B cell (primary cell): ENCODE results near the gene ZNF764. TPM values are rescaled to one million over a fixed set of nuclear protein-coding genes. Genes with fewer than 3 reads are reported as not detected.

Experiments used
- ATAC-seq: fragments of 200-7000 bp; cut with Tn5 transposase; one replicate; pipeline ENCODE4 v1.10.0; 2021; ENCODE audit warnings: low read depth, mild to moderate bottlenecking, moderate number of reproducible peaks, moderate library complexity
- CTCF ChIA-PET: fragments of 350-600 bp; sonication (Branson Sonifier 250); formaldehyde crosslinking; loops from one replicate; lab custom pipeline; 2021; ENCODE audit warnings: antibody characterized with exemption, inconsistent platforms; lab: Charles Lee
- POLR2A ChIA-PET: fragments of 350-600 bp; sonication (Branson Sonifier 250); formaldehyde crosslinking; loops from one replicate; lab custom pipeline; 2021; ENCODE audit warnings: antibody characterized with exemption; lab: Charles Lee
- DNase-seq: peaks from one replicate; pipeline ENCODE4 v3.0.0; 2013
- H2AFZ ChIP-seq: 2 replicates; pipeline ENCODE4 v1.6.1; 2012; ENCODE audit warnings: mild to moderate bottlenecking, low read depth, low read length; ENCODE audit not compliant: insufficient read depth, poor library complexity, severe bottlenecking
- H3K27ac ChIP-seq, 2 donors: 1 replicate in 1 of 2; 2 replicates in 1 of 2; pipeline ENCODE4 v1.5.1; 2012 to 2013; ENCODE audit warnings: low read length in 2 of 2, mild to moderate bottlenecking in 2 of 2, moderate library complexity in 1 of 2
- H3K27me3 ChIP-seq, 4 experiments: fragments of 200-600 bp in 1 of 4; sonication (generic) in 1 of 4; replicated peaks in 1 of 4; 1 replicate in 2 of 4; 2 replicates in 2 of 4; pipeline versions ENCODE4 v1.6.1 to v1.7.0; 2013 to 2016; ENCODE audit warnings: low read length in 3 of 4, mild to moderate bottlenecking in 2 of 4, mixed read lengths in 1 of 4, moderate library complexity in 1 of 4; ENCODE audit not compliant: insufficient read depth in 4 of 4, control insufficient read depth in 3 of 4; ENCODE audit errors: control extremely low read depth in 1 of 4
- H3K36me3 ChIP-seq, 2 experiments: replicated peaks in 1 of 2; 1 replicate in 1 of 2; 2 replicates in 1 of 2; pipeline versions ENCODE4 v1.6.1 to v1.7.1; 2013; ENCODE audit warnings: low read length in 1 of 2; ENCODE audit not compliant: insufficient read depth in 2 of 2, control insufficient read depth in 1 of 2; ENCODE audit errors: control extremely low read depth in 1 of 2, extremely low read depth in 1 of 2
- H3K4me1 ChIP-seq, 2 donors: fragments of 200-600 bp in 1 of 2; sonication (generic) in 1 of 2; 1 replicate in 1 of 2; 2 replicates in 1 of 2; pipeline versions ENCODE4 v1.5.1 to v1.6.1; 2013 to 2017; ENCODE audit warnings: low read length in 2 of 2; ENCODE audit not compliant: control insufficient read depth in 2 of 2, insufficient read depth in 2 of 2
- H3K4me2 ChIP-seq: replicated peaks from 2 replicates; pipeline ENCODE3; 2012; ENCODE audit warnings: mild to moderate bottlenecking, low read depth, low read length; ENCODE audit not compliant: poor library complexity, severe bottlenecking
- H3K4me3 ChIP-seq, 5 experiments: fragments of 200-600 bp in 1 of 5; sonication (generic) in 1 of 5; 1 replicate in 3 of 5; 2 replicates in 2 of 5; pipeline versions ENCODE4 v1.5.1 to v1.7.0; 2011 to 2016; ENCODE audit warnings: low read length in 4 of 5, mild to moderate bottlenecking in 4 of 5, low read depth in 2 of 5, control low read depth in 1 of 5, moderate library complexity in 1 of 5; ENCODE audit not compliant: insufficient read depth in 1 of 5; ENCODE audit errors: control extremely low read depth in 1 of 5, extremely low read depth in 1 of 5
- H3K79me2 ChIP-seq: fragments of 200-600 bp; sonication (generic); one replicate; pipeline ENCODE4 v1.6.0; 2016; ENCODE audit warnings: low read length; ENCODE audit not compliant: control insufficient read depth, insufficient read depth
- H3K9ac ChIP-seq: fragments of 200-600 bp; sonication (generic); 2 replicates; pipeline ENCODE4 v1.6.1; 2017; ENCODE audit warnings: mild to moderate bottlenecking, low read length, moderate library complexity
- H3K9me3 ChIP-seq, 3 donors: one replicate each; pipeline versions ENCODE4 v1.6.1 to v1.7.1; 2013; ENCODE audit warnings: low read length in 2 of 3; ENCODE audit not compliant: control insufficient read depth in 2 of 3, insufficient read depth in 1 of 3; ENCODE audit errors: control extremely low read depth in 1 of 3
- H4K20me1 ChIP-seq: 2 replicates; pipeline ENCODE4 v1.6.0; 2012; ENCODE audit warnings: mild to moderate bottlenecking, low read length; ENCODE audit not compliant: insufficient read depth, control insufficient read depth, poor library complexity, severe bottlenecking
- H3K27ac Mint-ChIP-seq: one replicate; pipeline ENCODE4 v1.8.0; 2021; ENCODE audit warnings: mixed read lengths
- H3K27me3 Mint-ChIP-seq: one replicate; pipeline ENCODE4 v1.8.0; 2021; ENCODE audit warnings: mixed read lengths
- H3K4me1 Mint-ChIP-seq: one replicate; pipeline ENCODE4 v1.8.0; 2021; ENCODE audit warnings: mixed read lengths
- H3K4me3 Mint-ChIP-seq: one replicate; pipeline ENCODE4 v1.8.0; 2021; ENCODE audit warnings: mixed read lengths
- H3K9me3 Mint-ChIP-seq: one replicate; pipeline ENCODE4 v1.8.0; 2022; ENCODE audit warnings: mixed read lengths; ENCODE audit not compliant: insufficient read depth
- CTCF ChIP-seq: fragments of 200-600 bp; IDR thresholded peaks from one replicate; pipeline ENCODE4 v1.8.0; 2022; ENCODE audit warnings: antibody characterized with exemption, mild to moderate bottlenecking
- EZH2 ChIP-seq: IDR thresholded peaks from 2 replicates; pipeline ENCODE4 v1.6.1; 2012; ENCODE audit warnings: borderline replicate concordance, low read depth, mild to moderate bottlenecking, moderate library complexity, low read length; ENCODE audit not compliant: insufficient read depth, poor library complexity, severe bottlenecking
- WGBS: methylation state at CpG from one replicate; pipeline ENCODE4 v1.1.5; 2013; ENCODE audit warnings: missing lambda C conversion rate; ENCODE audit not compliant: insufficient coverage; 5-methylcytosine and 5-hydroxymethylcytosine counted together
- intact Hi-C: fragments of 100-400 bp; cut with micrococcal nuclease; formaldehyde crosslinking; loops from one replicate; pipeline ENCODE4 v1.10.0; 2022
- polyA plus RNA-seq: library from polyadenylated mRNA; depleted of rRNA; stranded (reverse); fragments of >200 nt; gene quantifications from 2 replicates; pipeline ENCODE4 v1.2.3, GENCODE V29; 2012
- total RNA-seq, 2 donors: library from RNA; stranded (reverse); fragments of 120-200 nt in 1 of 2; gene quantifications; 1 replicate in 1 of 2; 2 replicates in 1 of 2; pipeline versions ENCODE4 v1.2.3 to v1.2.4, GENCODE V29; 2013 to 2022

Gene ZNF764
- total and polyA plus RNA-seq, 2 donors (not counting 1 experiment from before 2014, with no cell fraction given), result 12.6 to 20.9 TPM

GRCh38 chr16:30565984-30566383 is 7.8 kb upstream of the ZNF764 start:
- Mint-ChIP-seq H3K4me3 (no peak overlapping the region), H3K27ac (no peak overlapping the region), H3K27me3 (no peaks in the 10 kb centered on the region), H3K9me3 (no peaks in the 10 kb centered on the region), H3K4me1 (peaks cover 31% of the 10 kb centered on the region)
- ATAC-seq (no peak), DNase-seq (no peak)
- ChIA-PET CTCF (interaction anchor here (0.6 to 1.9 kb wide), 2 partner anchors 115 to 136 kb away, joined by 3 to 5 read pairs; partner anchors contain the start of gene DCTPP1), POLR2A (interaction anchor here (0.7 to 1.8 kb wide), 3 partner anchors 20 to 495 kb away, joined by 4 to 5 read pairs (median 4); partner anchors contain the start of genes ZNF747 and ZNF785)
- Histone ChIP-seq H3K27me3 (no peaks in the 10 kb centered on the region), H3K4me1 (peaks cover 27 to 45% of the 10 kb centered on the region in 2 donors), H3K9ac (no peak overlapping the region), H3K36me3 (no peaks in the 10 kb centered on the region), H3K4me2 (no peak overlapping the region), H3K27ac (no peak overlapping the region), H2AFZ (no peak overlapping the region), H3K9me3 (no peaks in the 10 kb centered on the region), H3K4me3 (no peak overlapping the region), H4K20me1 (no peaks in the 10 kb centered on the region), H3K79me2 (peaks cover 3% of the 10 kb centered on the region)
- TF ChIP-seq EZH2, result no peak
- no peak for TF ChIP-seq CTCF
- intact Hi-C loops, result no loop called here
- 90% methylated on average over 7 of the region's 8 CpGs for WGBS

GRCh38 chr16:30565526-30565925 is 7.4 kb upstream of the ZNF764 start:
- POLR2A ChIA-PET, result interaction anchor here (0.6 to 1.8 kb wide), 4 partner anchors 20 to 495 kb away, joined by 4 to 12 read pairs (median 4); partner anchors contain the start of genes ZNF747 and ZNF785
- H3K4me3 Mint-ChIP-seq, result no peak overlapping the region
- Histone ChIP-seq H3K36me3 (no peaks in the 10 kb centered on the region), H3K9me3 (no peaks in the 10 kb centered on the region), H3K27me3 (no peaks in the 10 kb centered on the region), H3K4me1 (peaks cover 25 to 42% of the 10 kb centered on the region in 2 donors), H3K4me2 (no peak overlapping the region), H3K27ac (no peak overlapping the region), H3K9ac (no peak overlapping the region), H2AFZ (no peak overlapping the region), H3K79me2 (no peaks in the 10 kb centered on the region), H3K4me3 (no peak overlapping the region), H4K20me1 (no peaks in the 10 kb centered on the region)
- no peak for TF ChIP-seq CTCF
- TF ChIP-seq EZH2, result no peak
- DNase-seq (no peak), ATAC-seq (no peak)
- 71% methylated on average over 5 of the region's 7 CpGs for WGBS
- H3K27me3 Mint-ChIP-seq, result no peaks in the 10 kb centered on the region
- no peaks in the 10 kb centered on the region for H3K9me3 Mint-ChIP-seq
- CTCF ChIA-PET, result interaction anchor here (0.5 to 0.6 kb wide), 2 partner anchors 130 to 408 kb away, joined by 3 read pairs; no protein-coding TSS in a partner anchor
- intact Hi-C loops, result no loop called here
- peaks cover 31% of the 10 kb centered on the region for H3K4me1 Mint-ChIP-seq
- peak overlapping the region; percentile 26 for H3K27ac Mint-ChIP-seq
